ENCODE results near the gene C9orf72.

The C9orf72 gene

GRCh38 chr9:27582794-27583193 lies 9.5 kb upstream of the C9orf72 start:
- no peak for DNase-seq (ENCODE audit: low read depth)
- no peak overlapping the region for H3K4me3 ChIP-seq (ENCODE audit: low read depth, low read length)

- H3K4me3 ChIP-seq (ENCODE audit: low read depth, low read length) = no peak overlapping the region
Observed at GRCh38 chr9:27581826-27582225, 8.5 kb upstream of the C9orf72 start.

GRCh38 chr9:27573634-27574590 lies 631 bp upstream of the C9orf72 start:
- DNase-seq (ENCODE audit: low read depth) = peak; percentile 98
- peak overlapping the region; percentile 76 for H3K4me3 ChIP-seq (ENCODE audit: low read depth, low read length)

More at GRCh38 chr9:27581826-27582225, 8.5 kb upstream of the C9orf72 start:
- no peak for DNase-seq (ENCODE audit: low read depth)

- no peak for DNase-seq (ENCODE audit: low read depth)
- H3K4me3 ChIP-seq (ENCODE audit: low read depth, low read length) = peak overlapping the region; percentile 76
Observed at GRCh38 chr9:27572566-27572917, 739 bp downstream of the C9orf72 start.

- H3K4me3 ChIP-seq (ENCODE audit: low read depth, low read length) = peak overlapping the region; percentile 76
- DNase-seq (ENCODE audit: low read depth) = no peak
Observed at GRCh38 chr9:27572061-27572460, 1.2 kb downstream of the C9orf72 start.

- H3K4me3 ChIP-seq (ENCODE audit: low read depth, low read length) = no peak overlapping the region
- DNase-seq (ENCODE audit: low read depth) = no peak
Observed at GRCh38 chr9:27571011-27571410, 2.3 kb downstream of the C9orf72 start.

GRCh38 chr9:27569406-27569805 lies 3.9 kb downstream of the C9orf72 start:
- no peak for DNase-seq (ENCODE audit: low read depth)
- no peak overlapping the region for H3K4me3 ChIP-seq (ENCODE audit: low read depth, low read length)

GRCh38 chr9:27566118-27566517 lies 7.2 kb downstream of the C9orf72 start:
- no peak for DNase-seq (ENCODE audit: low read depth)
- no peak overlapping the region for H3K4me3 ChIP-seq (ENCODE audit: low read depth, low read length)

GRCh38 chr9:27565696-27566095 lies 7.6 kb downstream of the C9orf72 start:
- DNase-seq (ENCODE audit: low read depth) = no peak
- H3K4me3 ChIP-seq (ENCODE audit: low read depth, low read length) = no peak overlapping the region

GRCh38 chr9:27564670-27565069 lies 8.6 kb downstream of the C9orf72 start:
- DNase-seq (ENCODE audit: low read depth) = no peak
- no peak overlapping the region for H3K4me3 ChIP-seq (ENCODE audit: low read depth, low read length)

GRCh38 chr9:27563738-27564430 lies 9.4 kb downstream of the C9orf72 start:
- no peak for DNase-seq (ENCODE audit: low read depth)
- H3K4me3 ChIP-seq (ENCODE audit: low read depth, low read length) = no peak overlapping the region

GRCh38 chr9:27561685-27562084 lies 11.6 kb downstream of the C9orf72 start:
- no peak for DNase-seq (ENCODE audit: low read depth)
- H3K4me3 ChIP-seq (ENCODE audit: low read depth, low read length) = no peak overlapping the region

- no peak for DNase-seq (ENCODE audit: low read depth)
- no peak overlapping the region for H3K4me3 ChIP-seq (ENCODE audit: low read depth, low read length)
Observed at GRCh38 chr9:27560457-27560856, 12.8 kb downstream of the C9orf72 start.

GRCh38 chr9:27558307-27558706 lies 15.0 kb downstream of the C9orf72 start:
- no peak for DNase-seq (ENCODE audit: low read depth)
- H3K4me3 ChIP-seq (ENCODE audit: low read depth, low read length) = no peak overlapping the region

- no peak for DNase-seq (ENCODE audit: low read depth)
Observed at GRCh38 chr9:27556470-27556869, 16.8 kb downstream of the C9orf72 start.

GRCh38 chr9:27554712-27555111 lies 18.6 kb downstream of the C9orf72 start:
- no peak overlapping the region for H3K4me3 ChIP-seq (ENCODE audit: low read depth, low read length)
- DNase-seq (ENCODE audit: low read depth) = no peak

More at GRCh38 chr9:27556470-27556869, 16.8 kb downstream of the C9orf72 start:
- H3K4me3 ChIP-seq (ENCODE audit: low read depth, low read length) = no peak overlapping the region

- H3K4me3 ChIP-seq (ENCODE audit: low read depth, low read length) = no peak overlapping the region
- DNase-seq (ENCODE audit: low read depth) = no peak
Observed at GRCh38 chr9:27549196-27549755, 24.0 kb downstream of the C9orf72 start.

- DNase-seq (ENCODE audit: low read depth) = no peak
- H3K4me3 ChIP-seq (ENCODE audit: low read depth, low read length) = no peak overlapping the region
Observed at GRCh38 chr9:27548055-27548741, 25.1 kb downstream of the C9orf72 start.

- no peak overlapping the region for H3K4me3 ChIP-seq (ENCODE audit: low read depth, low read length)
- DNase-seq (ENCODE audit: low read depth) = no peak
Observed at GRCh38 chr9:27545471-27545870, 27.8 kb downstream of the C9orf72 start.

- H3K4me3 ChIP-seq (ENCODE audit: low read depth, low read length) = no peak overlapping the region
- DNase-seq (ENCODE audit: low read depth) = no peak
Observed at GRCh38 chr9:27542508-27542907, 30.8 kb downstream of the C9orf72 start.

Measured in skeletal muscle cell (primary cell).